Measurements from ENCODE around the gene CACYBP.

- TF ChIP-seq POLR2AphosphoS5 (IDR thresholded peaks at IDR 0.05; ENCODE audit: low read depth, low read length) (no peak), POLR2A (IDR thresholded peaks at IDR 0.05; ENCODE audit: low read depth, low read length) (no peak), TAF1 (IDR thresholded peaks at IDR 0.05; ENCODE audit: borderline replicate concordance, low read depth, low read length) (no peak)
Measured at GRCh38 chr1:174974711-174975119, 25.0 kb upstream of the CACYBP start.
